ENCODE data around the gene ST6GALNAC1.

ST6GALNAC1 gene, protein sequence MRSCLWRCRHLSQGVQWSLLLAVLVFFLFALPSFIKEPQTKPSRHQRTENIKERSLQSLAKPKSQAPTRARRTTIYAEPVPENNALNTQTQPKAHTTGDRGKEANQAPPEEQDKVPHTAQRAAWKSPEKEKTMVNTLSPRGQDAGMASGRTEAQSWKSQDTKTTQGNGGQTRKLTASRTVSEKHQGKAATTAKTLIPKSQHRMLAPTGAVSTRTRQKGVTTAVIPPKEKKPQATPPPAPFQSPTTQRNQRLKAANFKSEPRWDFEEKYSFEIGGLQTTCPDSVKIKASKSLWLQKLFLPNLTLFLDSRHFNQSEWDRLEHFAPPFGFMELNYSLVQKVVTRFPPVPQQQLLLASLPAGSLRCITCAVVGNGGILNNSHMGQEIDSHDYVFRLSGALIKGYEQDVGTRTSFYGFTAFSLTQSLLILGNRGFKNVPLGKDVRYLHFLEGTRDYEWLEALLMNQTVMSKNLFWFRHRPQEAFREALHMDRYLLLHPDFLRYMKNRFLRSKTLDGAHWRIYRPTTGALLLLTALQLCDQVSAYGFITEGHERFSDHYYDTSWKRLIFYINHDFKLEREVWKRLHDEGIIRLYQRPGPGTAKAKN

DNA sequence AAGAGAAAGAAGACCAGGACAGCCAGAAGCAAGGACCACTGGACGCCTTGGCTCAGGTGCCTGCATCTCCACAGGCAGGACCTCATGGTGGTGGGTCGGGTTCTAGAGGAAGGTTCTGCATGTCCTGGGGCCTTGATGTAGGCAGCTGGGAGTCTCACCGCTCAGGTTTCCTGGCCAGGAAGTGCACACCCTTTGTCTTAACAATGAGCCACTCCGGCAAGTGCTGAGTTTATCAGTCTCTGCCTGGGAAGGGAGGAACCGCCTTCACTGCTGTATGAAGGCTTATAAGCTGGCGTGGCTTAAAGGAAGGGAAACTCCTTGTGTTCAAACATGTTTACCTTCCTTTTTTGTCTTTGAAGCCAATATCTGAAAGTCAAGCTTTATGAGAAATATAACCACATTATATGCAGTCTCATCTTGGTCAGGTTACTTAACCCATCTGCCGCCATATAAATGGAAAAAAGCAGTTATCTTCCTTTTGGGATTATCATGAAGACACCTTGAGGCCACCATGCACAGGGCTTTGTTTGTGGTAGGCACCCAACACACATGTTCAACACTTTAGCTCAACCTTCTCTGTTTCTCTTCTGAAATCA lies at the start of gene ST6GALNAC1:
ST6GALNAC1 (minus strand) TSS at position 205 of the 596 bp plus-strand sequence; CDS start at position 86, 119 bp downstream.
- peak in 2 of 3 donors; percentile 7 to 10 for DNase-seq (ENCODE audit: low read depth in 2 of 3, low spot score in 1 of 3)

DNA sequence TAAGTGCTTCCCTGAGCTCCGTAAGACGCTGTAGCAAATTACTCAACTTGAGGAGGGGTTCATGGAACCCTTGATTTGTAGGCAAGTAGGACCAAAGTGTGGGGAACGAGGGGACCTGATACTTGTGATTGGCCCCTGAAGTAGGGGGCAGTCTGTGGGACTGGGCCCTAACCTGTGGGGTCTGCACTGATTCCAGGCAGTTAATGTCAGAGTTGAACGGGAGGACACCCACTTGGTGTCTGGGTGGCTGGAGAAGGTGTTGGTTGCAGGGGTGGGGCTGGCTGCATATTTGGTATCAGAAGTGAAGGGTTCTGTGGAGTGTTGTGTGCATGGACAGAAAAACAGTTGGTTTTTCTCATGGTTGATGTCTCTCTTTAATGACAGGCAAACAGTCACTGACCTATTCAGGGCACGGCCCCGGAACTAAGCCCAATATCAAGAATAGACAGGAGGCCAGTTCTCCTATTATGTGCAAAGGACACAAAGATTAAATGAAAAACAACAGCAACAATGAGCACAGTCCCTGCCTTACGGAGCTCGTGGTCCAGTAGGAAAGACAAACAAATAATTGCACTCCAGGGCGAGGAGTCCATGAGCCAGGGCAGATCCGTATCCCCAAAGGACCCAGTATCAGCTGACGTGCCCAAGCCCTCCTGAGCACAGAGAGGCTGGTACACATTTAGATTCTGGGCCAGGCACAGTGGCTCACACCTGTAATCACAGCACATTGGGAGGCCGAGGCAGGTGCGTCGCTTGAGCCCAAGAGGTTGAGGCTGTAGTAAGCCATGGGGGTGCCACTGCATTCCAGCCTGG lies 48.0 kb upstream of the ST6GALNAC1 start:
- no peak for DNase-seq (ENCODE audit: low read depth in 2 of 3, low spot score in 1 of 3)

DNA sequence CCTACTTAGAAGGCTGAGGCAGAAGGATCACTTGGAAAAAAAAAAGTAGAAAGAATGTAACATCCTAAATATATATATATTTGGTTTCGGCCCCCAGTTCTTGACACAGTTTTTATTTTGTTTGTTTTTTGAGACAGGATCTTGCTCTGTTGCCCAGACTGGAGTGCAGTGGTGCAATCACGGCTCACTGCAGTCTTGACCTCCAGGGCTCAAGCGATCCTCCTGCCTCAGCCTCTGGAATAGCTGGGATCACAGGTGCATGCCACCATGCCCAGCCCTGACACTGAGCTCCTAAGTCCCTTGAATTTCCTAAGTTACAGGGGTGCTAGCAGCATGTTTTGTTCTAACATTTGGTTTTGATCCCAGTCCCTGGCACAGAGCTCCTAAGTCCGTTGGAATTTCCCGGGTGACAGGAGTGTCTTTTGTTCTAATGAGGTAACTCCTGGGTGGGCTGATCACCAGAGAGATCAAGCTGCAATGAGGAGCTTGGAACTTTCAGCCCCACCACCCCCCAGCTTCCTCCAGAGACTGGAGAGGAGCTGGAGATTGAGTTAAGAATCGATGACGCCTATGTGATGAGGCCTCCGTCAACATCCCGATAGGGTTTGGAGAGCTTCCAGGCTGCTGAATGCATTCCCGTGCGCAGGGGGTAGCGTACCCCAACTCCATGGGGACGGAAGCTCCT lies 47.2 kb upstream of the ST6GALNAC1 start:
- DNase-seq (ENCODE audit: low read depth in 2 of 3, low spot score in 1 of 3): no peak

DNA sequence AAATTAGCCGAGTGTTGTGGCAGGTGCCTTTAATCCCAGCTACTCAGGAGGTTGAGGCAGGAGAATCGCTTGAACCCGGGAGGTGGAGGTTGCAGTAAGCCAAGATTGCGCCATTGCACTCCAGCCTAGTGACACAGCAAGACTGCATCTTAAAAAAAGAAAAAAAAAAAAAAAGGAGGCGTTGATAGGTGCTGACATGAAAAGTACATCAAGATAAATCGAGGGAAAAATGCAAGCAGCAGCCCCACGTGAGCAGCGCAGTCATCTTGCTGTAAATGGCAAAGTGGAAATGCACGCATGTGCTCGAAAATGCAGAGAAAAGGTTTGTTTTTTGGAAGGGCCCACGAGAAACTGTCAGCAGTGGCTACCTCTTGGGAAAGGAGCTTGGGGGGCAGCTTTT lies 46.3 kb upstream of the ST6GALNAC1 start:
- DNase-seq (ENCODE audit: low read depth in 2 of 3, low spot score in 1 of 3): no peak

DNA sequence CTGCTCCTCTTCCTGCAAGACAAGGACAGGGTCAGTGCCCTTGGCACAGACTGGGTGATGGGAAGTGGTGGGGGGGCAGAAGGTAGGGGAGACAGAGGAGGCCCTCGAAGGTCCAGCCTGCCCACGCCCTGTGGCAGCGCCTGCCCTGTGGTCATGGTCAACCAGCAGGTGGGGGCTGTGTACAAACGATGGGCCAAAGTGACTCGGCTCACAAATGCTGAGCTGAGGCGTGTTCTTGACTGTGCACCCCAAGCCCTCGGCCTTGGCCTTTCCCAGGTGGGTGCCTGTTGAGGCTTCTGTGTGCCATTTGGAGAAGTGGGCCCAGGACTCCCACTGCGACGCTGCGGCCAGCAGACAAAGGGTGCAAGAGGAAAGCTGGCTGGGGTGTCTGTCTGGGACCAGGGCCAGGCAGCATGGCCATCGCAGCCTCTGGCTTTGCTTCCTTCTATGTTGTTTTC lies 44.6 kb upstream of the ST6GALNAC1 start:
- DNase-seq (ENCODE audit: low read depth in 2 of 3, low spot score in 1 of 3): no peak

DNA sequence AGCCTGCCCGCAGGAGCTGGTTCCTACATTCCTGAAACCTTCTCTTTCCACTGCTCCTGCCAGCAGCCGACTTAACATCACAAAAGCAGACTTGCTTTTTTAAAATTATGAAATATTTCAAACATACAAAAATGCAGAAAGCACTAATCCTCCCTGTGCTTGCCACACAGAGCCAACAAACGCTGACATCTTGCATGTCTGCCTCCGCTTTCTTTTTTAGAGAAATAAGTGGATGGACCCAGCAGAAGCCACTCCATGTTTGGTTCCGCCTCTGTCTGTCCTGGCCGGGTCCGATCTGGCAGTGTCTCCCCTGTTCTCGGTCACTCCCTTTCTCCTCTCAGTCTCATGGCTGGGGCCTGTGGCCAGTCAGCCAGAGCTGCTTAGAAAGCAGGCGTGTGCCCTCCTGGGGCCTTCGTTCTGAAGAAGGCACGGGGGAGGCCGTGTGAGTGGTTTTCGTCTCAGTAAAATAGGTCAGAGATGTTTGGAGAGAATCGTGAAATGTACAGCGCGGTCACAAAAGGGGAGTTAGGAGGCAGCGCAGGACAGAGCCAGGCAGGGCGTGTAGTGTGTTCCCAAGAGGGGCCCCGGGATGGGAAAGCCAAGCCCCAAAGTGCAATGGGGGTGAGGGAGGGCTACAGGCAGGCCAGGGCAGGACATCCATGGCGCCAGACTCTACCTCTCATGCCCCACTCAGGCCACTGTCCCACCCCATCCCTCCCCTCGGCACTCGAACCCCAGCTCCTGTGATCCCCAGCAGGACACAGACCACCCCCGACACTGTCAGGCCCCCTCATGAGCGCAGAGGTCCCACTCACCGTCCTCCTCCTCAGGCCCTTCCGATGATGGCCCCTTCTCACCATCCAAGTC lies 44.0 kb upstream of the ST6GALNAC1 start:
- DNase-seq (ENCODE audit: low read depth in 2 of 3, low spot score in 1 of 3): no peak

DNA sequence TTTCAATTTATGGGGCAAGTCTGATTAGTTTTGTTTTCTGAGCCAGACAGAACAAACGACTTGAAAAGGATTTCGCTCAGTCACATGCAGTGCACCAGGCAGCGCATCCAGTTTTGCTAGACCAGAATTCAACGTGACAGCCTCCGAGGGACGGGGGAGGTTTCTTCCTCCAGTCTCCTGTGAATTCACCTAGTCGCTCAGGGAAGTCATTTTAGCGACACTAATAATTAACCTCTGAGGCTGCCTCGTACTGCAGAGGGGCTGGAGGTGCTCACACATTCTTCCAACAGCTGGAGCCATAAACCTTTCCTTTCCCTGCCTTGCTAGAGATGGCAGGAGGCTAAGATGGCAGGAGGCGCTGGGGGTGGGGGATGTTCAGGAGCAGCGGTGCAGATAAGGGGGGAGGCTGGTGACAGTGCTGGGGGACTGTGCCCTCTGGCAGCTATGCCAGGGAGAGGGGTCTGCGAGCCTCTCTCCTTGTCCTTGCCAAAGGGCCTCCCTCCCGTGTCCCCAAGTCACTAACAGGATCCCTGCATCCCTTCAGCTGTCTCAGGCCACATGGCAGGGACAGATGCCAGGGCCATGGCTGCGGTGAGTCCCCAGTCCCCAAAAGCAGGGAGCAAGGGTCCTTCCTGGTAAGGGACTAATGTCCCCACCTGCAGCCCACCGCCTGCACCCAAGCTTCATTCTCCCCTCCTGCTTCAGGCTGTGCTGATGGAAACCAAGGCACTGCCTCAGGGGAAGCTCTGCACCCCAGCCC lies 43.2 kb upstream of the ST6GALNAC1 start:
- DNase-seq (ENCODE audit: low read depth in 2 of 3, low spot score in 1 of 3): no peak

DNA sequence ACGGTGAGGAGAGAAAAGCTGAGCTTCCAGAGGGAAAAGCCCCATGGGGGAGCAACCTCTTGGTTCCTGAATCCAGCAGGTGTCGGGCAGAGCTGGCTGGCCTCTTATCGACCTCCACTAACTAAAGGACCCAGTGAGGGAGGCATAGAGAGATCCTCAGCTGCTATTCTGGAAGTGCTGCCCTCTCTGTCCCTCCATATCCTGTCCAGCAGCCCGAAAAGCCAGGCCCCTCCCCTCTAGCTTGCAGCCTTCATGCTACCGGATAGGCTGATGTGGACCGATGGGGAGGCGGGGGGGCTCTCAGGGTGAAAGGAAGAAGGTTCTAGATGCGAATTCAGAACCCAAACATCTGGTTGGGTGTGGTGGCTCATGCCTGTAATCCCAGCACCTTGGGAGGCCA lies 42.3 kb upstream of the ST6GALNAC1 start:
- DNase-seq (ENCODE audit: low read depth in 2 of 3, low spot score in 1 of 3): no peak

DNA sequence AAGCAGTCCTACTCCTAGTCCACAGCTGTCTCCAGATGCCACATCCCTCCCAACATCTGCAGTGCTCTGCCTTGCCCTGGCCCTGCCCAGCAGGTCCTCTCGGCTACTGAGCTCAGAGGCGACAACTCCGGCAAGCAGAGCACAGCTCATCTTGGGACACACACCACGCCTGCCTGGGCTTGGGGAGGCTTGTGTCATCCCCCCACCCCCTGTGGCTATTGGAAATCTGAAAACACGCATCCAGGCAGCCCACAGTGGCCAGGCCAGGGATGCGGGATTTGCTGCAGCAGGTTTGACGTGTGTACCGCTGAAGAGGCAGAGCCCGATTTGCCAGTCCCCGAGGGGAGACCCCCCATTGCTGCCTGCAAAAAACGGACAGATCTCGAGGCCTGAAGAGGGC lies 41.8 kb upstream of the ST6GALNAC1 start:
- no peak for DNase-seq (ENCODE audit: low read depth in 2 of 3, low spot score in 1 of 3)

DNA sequence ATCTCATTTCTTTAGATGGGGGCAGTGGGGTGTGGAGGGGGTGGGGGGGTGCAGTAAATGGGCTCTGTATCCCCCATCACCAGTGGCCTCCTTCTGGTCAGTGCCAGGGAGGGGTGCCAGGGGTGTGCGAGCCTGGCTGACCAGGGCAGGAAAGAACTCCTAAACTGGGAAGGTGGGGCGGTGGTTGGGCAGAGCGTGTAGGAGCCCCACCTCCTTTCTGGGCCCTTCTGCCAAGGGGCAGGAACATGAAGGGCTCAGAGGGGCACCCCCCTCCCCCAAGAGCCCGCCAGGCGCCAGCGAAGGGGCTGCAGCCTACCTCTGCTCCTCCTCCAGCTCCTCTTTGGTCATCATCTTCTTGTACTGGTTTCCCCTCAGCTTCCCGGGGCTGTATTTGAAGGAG lies 41.2 kb upstream of the ST6GALNAC1 start:
- no peak for DNase-seq (ENCODE audit: low read depth in 2 of 3, low spot score in 1 of 3)

DNA sequence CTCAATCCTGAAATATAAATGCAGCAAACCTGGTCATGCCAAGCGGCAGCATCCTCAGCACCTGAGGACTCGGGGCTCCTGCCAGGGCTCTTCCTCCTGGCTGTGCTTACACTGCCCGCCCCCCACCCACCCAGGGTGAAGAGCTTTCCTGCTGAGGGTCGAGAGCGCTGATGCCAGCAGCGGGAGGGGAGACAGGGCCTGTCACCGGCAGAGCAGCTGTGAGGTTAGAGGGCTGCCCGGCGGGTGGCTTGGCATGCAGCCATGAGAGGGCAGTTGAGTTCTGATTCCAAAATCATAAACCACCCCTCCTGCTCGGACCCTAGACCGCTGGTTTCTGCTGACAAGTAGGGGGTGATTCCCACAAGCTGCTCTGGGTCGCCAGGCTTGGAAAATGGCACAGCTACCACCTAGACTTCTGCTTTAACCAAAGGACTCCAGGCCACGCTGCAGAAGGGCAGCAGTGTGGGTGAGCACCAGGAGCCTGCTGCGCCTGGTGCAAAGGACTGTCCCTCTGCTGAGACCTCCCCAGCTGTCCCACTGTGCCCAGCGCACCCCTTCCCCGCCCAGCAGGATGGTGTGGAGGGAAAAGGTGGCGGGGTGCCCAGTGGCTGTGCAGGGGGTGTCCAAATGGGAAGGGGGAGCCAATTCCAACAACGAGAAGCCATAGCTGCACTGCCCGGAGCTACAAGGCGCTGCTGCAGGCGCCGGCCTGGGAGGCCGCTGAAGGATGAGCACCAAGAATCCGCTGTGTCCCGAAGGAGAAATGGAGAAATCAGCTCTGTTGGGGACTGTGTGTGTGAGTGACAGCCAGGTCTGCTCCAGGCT lies 40.6 kb upstream of the ST6GALNAC1 start:
- DNase-seq (ENCODE audit: low read depth in 2 of 3, low spot score in 1 of 3): no peak

DNA sequence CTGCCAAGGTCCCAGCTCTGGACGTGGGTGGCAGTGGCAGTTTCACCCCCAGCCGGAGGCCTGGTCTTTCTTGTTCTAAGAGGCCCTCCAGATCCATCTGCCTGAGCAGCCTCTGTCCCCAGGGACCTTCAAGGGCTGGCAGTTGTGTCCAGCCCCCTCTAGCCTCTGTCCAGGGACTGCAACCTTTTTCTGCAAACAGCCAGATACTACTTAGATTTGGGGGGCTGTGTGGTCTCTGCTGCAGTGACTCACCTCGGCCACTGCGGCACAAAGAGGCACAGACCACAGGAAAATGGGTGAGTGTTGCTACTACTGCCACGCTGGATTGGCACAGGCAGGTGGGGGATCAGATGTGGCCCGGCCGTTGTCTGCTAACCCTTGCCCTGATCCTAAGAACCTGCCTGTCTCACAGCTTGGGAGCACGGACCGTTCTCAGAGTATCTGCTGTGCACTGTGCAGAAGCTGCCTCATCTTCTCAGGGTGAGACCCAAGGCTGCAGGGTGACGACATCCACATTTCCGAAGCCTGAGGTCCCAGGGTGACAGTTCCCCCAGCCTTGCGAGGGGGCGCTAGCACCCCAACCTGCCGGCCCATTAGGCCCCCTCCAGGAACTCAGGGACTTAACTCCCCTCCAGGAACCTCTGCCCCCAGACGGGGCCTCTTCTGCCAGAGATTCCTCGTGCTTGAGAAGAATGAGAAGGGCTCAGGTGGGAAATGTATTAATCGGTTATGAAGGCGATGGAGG lies 39.6 kb upstream of the ST6GALNAC1 start:
- DNase-seq (ENCODE audit: low read depth in 2 of 3, low spot score in 1 of 3): no peak

DNA sequence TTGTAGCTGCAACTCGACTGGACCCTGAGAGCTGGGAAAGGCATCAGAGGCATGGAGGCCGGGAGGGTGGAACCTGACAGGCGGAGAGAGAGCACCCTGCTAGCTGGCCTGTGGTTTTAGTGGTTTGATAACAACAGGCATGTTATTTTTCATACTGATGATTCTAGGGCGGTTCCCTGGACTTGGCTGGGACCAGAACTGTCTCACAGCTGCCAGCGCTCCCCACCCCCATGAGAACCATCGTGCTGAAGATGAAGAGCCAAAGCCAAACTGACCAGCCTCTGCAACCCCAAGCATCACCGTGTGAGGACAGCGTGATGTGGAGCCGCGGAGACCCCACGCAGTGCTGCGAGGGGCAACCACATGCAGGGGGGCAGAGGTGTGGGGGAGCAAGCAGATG lies 38.7 kb upstream of the ST6GALNAC1 start:
- no peak for DNase-seq (ENCODE audit: low read depth in 2 of 3, low spot score in 1 of 3)

DNA sequence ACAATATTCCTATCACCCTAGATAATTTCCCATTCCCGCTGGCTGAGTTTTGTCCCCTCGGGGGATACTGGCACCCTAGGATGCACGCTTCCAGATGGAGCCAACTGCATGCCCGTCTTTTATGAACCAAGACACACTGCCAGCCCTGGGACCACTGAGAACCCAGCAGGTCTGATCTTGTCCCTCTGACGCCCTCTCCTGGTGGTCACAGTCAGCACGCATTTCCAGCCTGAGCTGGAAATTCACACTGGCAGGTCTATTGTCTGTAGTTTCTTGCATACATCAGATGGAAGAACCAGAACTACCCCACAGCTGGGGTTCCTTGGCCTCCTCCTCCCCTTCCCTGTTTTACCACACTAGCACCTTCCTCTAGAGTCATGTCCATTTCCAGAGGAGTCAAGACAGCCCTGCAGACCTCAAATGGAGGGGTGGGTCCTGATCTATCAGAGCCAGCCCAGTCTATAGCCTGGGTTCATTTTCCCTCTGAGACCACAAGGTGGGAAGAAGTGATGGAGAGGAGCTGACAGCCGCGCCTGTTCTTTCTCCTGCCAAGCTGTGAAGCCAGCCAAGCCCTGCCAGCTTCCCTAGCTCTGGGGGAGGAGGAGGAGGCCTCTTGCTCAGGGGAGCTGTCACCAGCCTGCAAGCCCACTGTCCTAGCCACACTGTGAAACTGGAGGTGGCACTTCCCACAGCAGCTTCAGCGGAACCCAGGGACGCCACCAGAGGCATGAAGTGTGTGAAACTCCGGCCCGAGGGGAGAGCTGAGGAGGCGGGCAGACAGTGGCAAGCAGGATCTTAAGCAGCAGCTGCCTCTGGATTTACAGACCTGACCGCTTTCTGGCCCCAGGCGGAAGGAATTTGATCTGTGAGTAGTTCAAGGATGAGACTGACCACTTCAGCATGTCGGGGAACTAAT lies 37.9 kb upstream of the ST6GALNAC1 start:
- peak; percentile 42 to 67 (median 43) for DNase-seq (ENCODE audit: low read depth in 2 of 3, low spot score in 1 of 3)

DNA sequence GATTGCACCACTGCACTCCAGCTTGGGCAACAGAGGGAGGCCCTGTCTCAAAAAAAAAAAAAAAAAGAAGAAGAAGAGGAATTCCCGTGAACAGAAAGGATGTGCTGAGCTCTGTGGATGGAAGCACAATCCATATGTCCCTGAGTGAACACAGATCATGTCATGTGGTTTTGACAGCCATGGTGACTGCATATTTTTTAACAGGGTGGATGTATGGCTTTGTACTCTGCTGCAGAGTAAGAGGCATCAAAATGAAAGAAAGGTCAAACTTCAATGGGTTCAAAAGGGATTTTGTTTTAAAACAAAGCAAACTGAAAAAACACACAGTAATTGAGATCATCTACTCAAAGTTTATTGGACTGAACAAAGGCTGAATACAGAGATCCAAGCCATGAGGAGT lies 35.7 kb upstream of the ST6GALNAC1 start:
- DNase-seq (ENCODE audit: low read depth in 2 of 3, low spot score in 1 of 3): no peak

DNA sequence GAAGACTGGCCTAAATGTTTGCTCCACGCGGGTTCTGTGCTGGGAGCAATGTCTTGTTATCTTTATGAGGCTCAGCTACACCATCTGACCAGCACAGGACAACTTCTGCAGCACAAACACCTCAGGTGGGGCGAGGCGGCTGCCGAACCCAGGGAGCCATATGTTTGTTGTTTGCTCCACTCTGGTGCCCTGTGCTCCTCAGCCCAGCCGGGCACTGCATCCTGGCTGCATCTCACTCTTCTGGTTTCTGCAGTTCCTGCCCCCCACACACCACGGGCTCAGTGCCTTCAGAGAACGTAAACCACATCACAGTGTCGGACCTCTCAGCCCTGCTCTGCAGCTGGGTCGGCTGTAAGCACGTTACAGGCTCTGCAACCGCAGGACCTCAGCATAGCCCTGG lies 34.8 kb upstream of the ST6GALNAC1 start:
- DNase-seq (ENCODE audit: low read depth in 2 of 3, low spot score in 1 of 3): no peak

DNA sequence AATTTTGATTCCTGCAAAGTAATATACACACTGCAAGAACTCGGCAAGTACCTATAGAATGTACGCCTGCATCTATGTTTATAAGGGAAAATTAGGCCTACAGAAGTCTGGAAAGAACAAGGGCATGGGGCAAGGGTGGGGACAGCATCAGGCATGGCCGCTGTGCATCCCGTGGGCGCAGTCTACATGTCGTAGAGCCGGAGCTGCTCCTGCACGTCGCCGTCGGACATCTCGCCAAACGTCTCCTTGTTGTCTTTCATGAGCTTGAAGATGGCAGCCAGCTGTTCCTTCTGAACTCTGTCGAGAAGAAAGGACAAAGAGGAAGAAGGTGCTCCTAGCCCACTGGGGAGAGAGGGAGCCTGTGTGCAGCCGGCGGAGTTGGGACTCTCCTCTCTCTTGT lies 33.8 kb upstream of the ST6GALNAC1 start:
- no peak for DNase-seq (ENCODE audit: low read depth in 2 of 3, low spot score in 1 of 3)

All from stimulated activated CD4-positive, alpha-beta T cell treated with anti-CD3 and anti-CD28 coated beads, Interleukin-12 subunit alpha, Interleukin-12 subunit beta, amount 100 ng/mL, for 48 hours (primary cell).